Fibroblast of skin of left biceps (primary cell): ENCODE results near the gene SSBP3.
"Not testable (repeated sequence)": the region's sequence is repeated elsewhere in the genome, so short reads cannot be mapped to it uniquely, and the experiment has no call there.

ENCODE experiments used
- DNase-seq, 2 experiments: peaks; one replicate each; pipeline ENCODE4 v3.0.0-alpha.2; 2013; ENCODE audit warnings: low read depth in 2 of 2

The SSBP3 gene

DNA sequence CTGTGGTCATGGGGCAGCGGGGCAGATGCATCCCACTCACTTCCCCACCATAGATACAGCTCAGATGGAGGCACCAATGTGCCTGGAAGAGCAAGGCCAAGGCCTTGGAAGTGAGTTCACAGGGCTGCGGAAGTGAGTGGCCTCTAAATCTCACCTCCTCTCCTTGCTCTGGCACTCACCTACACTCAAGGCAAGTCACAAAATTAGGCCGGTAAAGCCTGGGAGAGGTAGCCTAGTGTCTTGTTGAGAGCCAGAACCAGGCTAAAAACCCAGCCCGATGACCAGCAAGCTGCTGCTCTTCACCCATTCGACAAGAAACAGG lies 57.5 kb downstream of the SSBP3 start:
- no peak for DNase-seq

DNA sequence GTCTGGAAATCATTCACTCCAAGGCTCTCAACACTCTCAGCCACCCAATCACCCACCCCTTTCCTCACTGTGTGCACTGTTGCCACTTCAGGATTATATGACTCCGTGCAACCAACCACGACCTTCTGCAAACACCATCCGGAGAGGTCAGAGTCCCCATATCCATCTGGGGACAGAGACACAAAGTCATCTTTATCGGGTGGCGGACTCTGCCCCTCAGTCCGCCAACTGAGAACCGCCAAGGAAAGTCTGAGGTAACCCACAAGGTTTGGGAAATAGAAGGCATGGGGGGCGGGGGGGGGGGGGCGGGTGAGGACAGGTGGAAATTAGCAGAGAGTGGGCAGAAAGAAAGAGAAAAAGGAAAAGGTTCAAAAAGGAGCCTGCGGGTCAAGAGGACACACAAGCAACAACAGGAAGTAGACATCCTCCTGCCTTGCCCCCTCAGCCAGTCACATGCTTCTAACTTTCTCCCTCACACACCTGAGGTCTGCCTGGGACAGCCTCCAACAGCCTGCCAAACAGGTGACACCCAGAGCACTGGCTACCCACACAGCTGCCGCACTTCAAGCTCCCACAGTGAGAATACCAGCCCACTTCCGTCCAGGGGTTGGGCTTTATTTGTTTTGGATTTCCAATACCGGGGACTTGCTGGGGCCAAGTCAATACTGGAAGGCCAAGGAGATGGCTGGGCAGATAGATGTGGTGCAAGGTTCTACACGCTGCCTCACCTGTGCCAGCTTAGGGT lies 58.1 kb downstream of the SSBP3 start:
- DNase-seq: no peak

DNA sequence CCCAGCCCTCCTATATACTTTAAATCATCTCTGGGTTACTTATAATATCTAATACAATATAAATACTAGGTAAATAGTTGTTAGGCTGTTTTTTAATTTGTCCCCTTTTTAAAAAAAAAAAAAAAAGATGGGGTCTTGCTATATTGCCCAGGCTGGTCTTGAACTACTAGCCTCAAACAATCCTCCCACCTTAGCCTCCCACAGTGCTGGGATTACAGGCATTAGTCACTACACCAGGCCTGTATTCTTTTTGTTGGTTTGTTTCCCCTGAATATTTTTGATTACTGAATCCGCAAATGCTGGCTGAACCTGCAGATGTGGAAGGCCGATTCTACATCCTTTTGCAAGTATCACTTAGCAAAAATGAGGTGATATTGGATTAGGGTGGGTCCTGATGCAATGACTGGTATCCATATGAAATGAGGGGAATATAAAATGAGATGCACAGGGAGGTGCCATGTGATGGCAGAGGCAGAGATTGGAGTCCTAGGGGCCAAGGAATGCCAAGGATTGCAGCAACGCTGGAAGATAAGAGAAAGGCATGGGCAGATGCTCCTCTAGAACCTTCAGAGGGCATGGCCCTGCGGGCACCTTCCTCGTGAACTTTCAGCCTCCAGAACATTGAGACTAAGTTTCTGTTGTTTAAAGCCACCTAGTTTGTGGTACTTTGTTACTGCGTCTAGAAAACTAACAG lies 58.8 kb downstream of the SSBP3 start:
- DNase-seq: no peak

DNA sequence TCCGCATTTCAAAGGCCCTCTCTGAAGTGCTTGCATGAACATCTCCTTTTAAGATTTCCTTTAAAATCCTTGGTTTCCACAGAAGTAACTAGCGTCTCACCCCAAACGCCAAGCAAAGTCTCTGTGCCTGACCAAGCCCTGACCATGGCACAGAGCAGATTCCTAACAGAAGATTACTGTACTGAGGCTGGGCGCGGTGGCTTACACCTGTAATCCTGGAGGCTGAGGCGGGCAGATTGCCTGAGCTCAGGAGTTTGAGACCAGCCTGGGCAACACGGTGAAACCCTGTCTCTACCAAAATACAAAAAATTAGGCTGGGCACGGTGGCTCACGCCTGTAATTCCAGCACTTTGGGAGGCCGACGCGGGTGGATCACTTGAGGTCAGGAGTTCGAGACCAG lies 60.6 kb downstream of the SSBP3 start:
- DNase-seq: not testable (repeated sequence)

DNA sequence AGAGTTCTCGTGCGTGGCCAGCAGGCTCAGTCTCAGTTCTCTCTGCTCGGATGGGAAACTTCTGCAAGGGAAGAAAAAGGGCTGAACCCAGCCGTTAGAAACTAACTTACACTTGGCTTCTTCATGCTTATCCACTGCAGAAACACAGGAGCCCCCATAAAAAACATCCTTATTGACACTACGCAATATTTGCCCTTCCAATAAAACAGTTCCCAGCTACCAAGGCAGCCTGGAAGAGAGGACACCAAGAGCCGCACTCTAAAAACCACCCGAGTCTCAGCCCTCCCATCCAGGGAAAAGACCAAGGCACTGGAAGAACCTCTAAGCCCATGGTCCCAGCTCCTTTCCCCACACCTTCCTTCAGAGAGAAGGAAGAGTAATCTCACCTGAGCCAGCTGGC lies 61.1 kb downstream of the SSBP3 start:
- no peak for DNase-seq

DNA sequence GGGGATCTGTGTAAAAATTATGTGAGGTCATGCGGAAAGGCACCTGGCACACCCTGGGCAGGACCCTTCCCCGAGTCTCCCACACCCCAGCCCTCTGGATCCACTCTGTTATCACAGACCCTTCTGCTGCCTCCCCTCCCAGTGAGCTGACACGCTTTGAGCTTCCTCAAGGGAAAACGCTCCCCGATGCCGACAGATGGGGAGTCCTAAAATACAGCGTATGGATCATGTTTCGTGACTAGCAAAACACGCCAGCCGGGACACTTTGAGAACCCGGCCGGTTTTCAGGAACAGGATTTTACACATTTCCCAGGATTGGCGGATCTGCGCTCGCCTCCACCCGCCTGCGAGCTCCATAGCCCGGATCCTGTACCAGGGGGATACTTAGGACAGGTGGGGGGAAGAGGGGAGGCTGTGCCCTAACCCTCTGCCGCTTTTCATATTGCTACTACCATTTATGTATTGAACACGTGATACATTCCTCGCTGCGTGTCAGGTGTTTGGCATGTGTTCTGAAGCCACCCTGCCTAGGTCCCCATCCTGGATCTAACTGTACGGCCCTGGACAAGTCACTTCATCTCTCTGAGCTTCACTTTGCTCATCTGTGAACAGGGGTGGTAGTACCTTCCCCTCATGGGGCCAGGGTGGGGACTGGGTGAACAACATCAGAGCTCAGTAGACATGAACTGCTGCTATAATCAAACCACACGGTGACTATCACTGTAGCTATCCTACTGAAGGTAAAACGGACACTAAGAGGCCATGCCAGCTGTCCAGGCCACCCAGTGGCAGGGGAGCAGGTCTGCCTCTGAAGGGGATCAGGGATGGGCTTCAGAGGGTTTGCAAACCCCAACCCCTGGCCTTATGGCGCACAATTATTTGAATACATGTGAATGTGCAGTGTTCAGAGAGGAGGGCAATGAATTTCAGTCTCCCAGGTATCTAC lies 63.2 kb downstream of the SSBP3 start:
- no peak for DNase-seq

DNA sequence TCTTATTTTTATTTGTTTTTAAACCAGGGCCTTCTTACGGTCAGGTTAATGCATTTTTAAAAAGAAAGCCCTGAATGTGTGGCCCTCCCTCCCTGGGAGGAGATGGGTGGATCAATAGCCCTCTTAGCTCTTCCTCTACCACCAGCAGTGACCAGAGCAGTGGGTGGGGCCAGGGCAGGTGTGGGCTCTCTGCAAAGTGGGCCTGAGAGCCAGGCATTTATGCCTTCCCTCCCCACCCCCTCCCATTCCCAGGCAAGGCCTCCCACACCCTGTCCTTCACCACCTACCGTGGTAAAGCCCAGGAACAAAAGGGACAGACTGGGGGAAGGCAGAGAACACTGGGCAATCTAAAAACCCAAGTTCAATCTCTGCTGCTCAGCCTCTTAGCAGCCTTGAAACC lies 63.9 kb downstream of the SSBP3 start:
- DNase-seq: no peak

DNA sequence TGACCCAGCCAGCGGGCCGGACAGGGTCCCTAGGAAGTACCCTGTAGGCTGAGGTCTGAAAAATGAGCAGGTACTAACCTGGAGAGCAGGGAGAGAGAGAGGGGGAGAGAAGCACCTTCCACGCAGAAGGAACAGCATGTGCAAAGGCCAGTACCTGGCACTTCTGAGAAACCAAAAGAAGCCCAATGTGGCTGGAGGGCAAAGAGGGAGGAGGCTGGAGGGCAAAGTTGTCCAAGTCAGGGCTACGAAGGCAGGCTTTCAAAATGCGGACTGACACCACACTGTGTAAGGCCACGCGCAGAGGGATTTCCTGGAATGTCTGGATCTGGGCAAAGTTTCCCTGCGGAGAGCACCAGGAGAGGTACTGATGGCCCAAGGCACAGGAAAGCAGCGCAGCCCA lies 64.4 kb downstream of the SSBP3 start:
- no peak for DNase-seq

DNA sequence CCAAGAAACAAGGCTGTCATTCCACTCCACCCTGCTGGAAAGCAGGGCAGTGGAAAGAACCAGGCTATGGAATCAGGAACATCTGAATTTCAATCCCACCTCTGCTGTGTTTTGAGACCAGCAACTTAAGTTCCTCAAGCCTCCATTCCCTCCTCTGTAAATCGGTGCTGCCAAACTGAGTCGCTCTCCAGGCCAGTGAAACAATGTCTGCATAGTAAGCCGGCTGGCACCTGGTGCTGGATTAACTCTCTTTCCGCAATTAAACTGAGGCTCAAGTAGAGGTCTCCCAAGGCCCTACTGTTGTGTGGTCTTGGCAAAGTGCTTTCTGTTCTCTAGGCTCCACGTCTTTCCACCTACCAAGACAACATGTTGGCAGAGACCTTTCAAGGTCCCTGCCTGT lies 65.3 kb downstream of the SSBP3 start:
- DNase-seq: no peak

DNA sequence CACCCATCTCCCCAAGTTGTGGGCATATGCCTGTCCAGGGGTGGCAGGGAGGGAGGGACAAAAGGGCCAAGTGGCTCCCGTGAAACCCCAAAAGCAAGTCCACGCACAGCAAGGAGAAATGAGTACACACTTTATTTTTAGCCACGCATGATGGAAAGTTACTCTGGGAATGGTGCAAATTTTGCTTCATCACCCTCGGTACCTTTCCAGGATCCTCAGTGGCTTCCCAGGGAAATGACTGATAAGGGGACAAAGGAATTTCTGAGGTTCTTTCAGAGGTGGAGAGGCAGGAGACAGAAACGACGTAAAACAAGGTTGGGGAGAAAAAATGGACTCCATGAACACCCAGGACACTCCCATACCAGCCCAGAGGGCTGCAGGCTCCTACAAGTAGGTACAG lies 65.8 kb downstream of the SSBP3 start:
- DNase-seq: no peak

DNA sequence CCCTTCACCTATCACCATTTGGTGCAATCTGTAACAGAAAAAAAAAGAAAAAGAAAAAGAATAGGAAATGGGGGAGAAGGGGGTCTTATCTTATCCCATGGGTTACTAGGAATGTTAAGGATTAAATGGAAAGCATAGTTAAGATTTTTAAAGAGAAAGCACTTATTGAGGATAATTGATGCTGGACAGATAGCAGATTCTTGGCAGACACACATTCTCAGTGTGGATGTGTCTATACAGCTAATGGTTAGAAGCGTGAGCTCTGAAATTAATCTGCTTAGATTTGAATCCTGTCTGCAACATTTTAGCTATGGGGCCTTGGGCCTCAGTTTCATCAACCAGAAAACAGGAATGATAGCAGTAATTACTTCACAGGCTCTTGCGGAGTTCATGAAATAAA lies 67.1 kb downstream of the SSBP3 start:
- DNase-seq: no peak

DNA sequence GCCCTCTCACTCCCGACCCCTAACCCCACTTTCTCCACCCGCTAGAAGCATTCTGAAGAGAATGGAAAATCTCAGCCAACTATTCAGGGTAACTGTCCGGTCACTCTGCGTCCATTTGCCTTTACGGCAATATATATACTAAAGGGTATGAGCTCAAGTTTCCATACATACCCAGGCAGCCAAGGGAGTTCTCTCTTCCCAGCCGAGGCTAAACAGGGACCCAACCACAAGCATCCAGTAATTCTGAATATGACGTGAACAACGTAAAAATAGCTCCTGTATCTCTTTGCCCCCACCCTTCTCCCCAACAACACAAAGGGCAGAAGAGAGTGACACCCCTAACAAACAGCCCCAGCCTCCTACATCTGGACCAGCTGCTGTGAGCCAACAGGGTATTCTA lies 67.7 kb downstream of the SSBP3 start:
- DNase-seq: no peak

DNA sequence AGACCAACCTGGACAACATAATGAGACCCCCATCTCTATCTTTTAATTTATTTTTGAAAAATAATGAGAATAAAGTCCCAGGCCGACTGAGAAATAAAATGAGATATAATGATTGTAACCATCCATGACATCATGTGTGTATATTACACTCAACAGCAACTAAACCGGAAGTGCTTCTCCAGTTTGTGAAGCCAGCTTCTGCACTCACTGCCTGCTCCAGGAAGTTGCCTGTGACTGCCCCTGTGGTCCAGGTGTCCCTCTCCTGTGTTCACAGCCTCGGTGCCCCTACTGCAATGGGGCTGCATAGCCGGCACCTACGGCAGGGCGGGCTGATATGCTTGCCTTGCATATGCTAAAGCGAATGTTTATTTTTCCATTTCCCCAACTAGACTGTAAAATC lies 68.3 kb downstream of the SSBP3 start:
- DNase-seq: no peak

DNA sequence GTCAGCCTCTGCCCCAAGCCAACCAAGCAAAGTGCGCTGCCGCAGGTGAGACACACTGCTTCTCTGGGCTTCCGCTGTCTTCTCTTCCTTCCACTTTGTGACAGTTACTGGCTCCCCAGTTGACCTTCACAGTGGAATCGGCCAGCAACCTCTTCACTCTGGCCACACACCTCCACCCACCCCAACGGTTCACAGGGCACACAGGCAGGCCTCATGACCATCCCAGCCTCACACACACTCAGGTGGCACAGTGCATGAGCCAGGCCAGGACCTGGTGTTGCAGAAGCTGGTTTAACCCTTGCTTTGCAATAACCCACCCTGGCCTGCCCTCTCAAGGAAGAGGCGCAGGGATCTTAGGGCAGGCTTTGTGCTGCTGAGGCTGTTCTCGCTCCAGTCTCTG lies 69.2 kb downstream of the SSBP3 start:
- no peak for DNase-seq

DNA sequence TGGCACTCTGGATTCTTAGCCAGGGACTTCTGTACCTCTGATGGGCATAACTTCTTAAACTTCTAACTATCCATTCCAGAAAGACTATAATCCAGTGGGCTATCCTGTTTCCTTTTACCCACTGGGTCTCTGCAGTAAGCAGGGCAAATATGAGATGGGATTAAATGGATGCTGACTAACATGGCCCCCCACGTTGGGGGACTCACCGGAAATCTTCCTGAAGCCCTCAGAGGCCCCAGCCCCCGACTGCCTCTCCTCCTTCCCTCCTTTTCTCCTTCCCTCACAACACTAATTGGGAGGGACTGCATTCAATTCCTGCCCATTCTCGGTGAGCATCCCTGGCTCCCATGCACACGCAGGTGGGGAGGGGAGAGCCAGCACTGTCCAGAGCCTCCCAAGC lies 70.1 kb downstream of the SSBP3 start:
- no peak for DNase-seq

DNA sequence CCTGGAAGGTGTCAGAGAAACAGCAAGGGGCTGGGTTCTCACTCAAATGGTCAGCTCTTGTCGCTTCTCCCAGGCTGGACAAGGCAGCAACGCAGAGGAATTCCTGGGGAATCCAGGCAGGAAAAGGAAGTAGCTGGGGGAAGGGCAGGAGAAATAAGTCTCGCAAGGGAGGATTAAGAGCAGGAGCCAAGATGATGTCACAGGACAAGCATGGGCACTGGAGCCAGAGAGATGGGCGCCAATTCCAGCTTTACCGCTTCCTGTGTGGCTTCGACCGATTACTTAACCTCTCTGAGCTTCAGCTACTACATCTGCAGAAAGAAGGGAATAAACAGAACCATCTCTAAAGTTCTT lies 70.5 kb downstream of the SSBP3 start:
- peak; percentile 81 to 85 for DNase-seq

DNA sequence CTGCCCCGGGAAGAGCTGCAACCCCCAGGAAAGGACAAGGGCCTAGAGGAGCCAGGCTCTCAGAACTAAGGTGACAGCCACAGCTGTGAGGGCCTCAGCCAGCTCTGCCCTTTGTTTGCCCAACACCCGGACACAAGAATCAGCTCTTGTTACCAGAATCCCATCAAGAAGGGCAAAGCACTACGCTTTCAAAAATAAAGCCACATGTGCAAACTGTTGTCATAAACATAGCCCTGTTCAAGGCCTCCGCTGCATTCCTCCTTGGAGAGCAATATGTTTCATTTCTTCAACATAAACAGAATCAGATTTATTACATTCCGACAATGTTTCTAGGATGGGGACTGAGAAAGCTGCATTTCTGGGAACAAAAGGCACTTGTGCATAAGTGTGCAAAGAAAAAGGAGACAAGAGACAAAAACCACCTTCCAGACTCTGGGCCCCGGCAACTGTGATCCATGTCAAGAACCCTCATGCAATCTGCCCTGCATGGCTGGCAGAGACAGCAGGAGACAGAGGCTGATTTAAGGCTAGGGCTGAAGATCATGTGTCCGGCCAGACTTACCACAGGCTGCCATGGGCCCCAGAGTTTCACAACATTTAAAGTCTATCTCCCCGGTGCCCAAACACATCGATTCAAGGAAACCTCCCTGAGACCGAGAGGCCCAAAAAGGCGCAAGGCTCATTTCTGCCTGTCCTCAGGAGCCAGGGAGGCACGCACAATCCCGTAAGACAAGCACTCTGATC lies 71.0 kb downstream of the SSBP3 start:
- DNase-seq: peak; percentile 48 to 51

DNA sequence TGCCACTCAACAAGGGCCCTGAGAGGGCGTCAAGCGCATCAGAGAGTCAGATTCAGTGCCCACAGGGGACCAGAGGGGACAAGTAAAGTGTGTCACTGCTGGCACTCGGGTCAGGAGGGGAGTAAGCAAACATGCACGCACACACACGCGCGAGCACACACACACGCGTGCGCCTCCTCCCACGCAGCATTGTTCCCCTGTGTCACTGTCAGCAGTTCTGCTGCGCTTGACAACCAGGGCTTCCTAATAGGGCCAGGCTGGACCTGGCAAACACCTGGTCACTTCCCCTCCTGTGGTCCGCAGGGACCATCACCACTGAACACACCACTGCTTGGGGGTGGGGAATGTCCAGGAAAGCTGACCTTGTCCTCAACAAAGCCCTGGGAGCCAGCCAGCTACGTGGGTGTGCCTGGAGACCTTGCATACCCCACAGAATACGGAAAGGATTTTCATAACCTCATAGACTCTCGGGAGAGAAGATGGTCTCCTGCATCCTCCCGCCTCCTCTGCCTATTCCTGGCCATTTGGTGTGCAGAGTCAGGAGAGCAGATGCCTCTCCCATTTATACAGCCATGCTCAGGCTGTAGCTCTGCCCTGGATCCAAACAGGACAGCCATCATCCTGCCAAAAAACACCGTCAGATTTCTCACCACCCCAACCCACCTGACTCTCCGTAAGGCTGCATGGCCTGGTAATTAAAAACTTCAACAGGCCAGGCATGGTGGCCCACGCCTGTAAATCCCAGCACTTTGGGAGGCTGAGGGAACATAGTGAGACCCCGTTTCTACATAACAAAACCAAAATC lies 73.2 kb downstream of the SSBP3 start:
- DNase-seq: no peak

DNA sequence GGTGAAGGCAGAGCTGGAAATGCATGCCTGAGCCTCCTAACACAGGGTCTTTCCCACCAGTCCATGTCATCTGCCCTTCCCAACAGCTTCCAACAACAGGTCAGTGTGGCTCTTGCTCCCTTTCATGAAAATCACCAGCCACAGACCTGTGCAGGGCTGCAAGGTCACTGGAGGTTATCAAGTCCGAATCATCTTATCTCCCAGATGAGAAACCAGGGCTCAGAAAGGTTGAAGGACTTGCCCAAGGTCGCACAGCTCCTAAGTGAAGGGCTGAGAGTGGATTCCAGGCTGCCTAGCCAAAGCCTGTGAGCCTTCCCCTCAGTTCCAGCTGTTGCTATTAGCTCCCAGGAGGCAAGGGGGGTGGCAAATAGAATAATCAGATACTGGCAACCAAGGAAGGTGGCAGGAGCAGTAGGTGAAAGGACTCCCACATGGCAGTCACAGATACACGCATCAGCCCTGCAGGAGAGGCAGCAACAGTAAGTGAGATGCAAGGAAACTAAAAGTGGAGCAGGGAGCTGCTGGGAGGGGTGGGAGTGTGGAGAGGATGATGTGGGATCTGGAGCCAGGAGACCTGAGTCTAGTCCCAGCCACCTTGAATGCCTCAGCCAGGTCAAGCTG lies 74.2 kb downstream of the SSBP3 start:
- no peak for DNase-seq

DNA sequence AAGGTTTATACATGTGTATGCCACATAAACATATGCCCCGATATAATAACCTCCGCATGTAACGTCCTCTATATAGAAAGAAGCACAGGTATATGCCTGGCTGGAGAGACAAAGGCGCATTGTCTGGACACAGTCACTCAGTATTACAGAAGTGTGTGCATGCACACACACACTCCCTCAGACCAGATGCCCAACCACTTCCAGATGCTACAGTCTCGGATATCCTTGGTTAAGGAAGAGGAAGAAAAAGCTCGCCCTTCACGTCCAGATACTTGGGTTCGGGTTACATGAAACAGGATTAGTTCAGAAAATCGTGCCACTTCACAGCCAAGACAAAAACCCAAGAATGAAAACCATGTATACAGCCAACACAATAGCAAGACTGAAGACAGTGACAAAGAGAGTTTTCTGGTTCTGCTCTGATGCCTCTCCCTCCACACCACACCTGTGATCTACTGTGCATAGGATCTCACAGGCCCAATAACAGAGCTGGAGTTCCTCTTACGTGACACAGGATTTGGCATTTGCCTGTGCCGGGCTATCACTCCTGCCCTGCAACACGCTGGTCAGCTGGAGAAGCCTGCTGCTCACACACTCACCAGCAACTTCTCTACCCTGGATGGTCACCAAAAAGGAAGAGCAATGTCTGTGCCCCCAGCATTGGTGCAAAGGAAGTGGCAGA lies 75.0 kb downstream of the SSBP3 start:
- DNase-seq: peak; percentile 49 to 51
